ENCODE data around the gene ERFL.

DNA sequence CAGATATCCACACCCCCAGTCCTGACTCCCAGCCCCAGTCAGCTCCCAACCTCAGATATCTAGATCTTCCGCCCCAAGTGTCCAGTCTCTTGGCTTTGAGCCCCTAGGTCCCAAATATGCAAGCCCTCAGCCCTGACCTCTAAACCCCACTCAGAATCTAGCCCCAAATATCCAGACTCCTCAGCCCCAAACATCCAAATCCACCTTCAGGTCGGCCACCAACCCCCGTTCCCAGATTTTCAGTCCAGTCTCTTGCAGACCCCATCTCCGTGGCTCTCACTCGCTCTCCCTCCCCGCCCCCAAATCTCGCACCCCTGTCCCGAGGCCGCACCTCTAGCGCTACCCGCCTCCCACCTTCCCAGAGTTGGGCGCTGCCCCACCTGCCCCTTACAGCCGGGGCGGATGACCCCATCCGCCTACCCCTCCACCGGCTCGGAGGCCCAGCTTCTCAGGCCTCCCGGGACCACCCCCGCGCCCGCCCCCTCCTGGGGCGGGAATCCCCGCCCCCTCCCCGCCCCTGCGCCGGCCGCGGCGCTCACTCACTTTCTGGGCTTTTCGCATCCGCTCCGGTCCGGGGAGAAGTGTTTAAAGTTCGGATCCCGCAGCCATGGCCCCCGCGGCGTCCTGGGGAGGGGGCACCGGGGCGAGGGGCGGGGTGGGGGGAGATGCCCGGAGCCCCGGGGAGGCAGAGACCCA, 604 bp downstream of the ERFL start:
- TF ChIP-seq, protein P1, sequence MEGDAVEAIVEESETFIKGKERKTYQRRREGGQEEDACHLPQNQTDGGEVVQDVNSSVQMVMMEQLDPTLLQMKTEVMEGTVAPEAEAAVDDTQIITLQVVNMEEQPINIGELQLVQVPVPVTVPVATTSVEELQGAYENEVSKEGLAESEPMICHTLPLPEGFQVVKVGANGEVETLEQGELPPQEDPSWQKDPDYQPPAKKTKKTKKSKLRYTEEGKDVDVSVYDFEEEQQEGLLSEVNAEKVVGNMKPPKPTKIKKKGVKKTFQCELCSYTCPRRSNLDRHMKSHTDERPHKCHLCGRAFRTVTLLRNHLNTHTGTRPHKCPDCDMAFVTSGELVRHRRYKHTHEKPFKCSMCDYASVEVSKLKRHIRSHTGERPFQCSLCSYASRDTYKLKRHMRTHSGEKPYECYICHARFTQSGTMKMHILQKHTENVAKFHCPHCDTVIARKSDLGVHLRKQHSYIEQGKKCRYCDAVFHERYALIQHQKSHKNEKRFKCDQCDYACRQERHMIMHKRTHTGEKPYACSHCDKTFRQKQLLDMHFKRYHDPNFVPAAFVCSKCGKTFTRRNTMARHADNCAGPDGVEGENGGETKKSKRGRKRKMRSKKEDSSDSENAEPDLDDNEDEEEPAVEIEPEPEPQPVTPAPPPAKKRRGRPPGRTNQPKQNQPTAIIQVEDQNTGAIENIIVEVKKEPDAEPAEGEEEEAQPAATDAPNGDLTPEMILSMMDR (IDR thresholded peaks at IDR 0.05; ENCODE audit: low read depth, low read length) = no peak
- no peak for TF ChIP-seq EZH2phosphoT487 (IDR thresholded peaks at IDR 0.05; ENCODE audit: low read depth)

All from OCI-LY3 (cell line).